Measurements from ENCODE around the gene PDE11A.

DNA sequence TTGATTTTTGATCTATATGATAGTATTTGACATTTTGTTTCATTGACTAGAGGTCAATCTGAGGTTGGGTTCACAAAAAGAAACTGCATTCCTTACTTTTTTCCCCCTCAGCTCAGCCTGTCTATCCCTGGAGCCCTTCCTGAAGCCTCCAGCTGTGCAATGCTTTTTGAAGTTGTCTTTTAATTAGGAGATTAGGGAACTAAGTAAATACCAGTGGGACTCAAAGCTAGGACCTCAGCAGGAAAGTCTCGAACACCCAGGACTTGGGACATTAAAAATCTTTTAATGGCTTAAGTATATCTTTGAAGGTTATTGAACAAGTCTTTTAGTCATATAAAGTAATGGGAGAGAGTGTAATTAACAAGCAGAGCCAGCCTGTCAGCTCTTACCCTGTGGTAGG lies 220.2 kb downstream of the PDE11A start:
- TF ChIP-seq EZH2 (IDR thresholded peaks at IDR 0.05; ENCODE audit: insufficient read depth, poor library complexity, severe bottlenecking), result no peak
- TF ChIP-seq EZH2phosphoT487 (IDR thresholded peaks at IDR 0.05; ENCODE audit: insufficient read depth, low read depth), result no peak

Data from GM23248 (cell line).